ENCODE data around the gene AGTR1.
A peak's percentile ranks its signal among the peaks of the same experiment; 100 is the strongest.

AGTR1 gene

GRCh38 chr3:148697306-148698189 lies at the start of gene AGTR1:
Gene AGTR1 (plus strand): TSS chr3:148697903. CDS start chr3:148741036, 43,133 bp downstream.
- peak within 1 kb of the TSS; percentile 54 for H3K9ac ChIP-seq (ENCODE audit: low read length)
- H3K27me3 ChIP-seq (ENCODE audit: control insufficient read depth, insufficient read depth, low read length): no peaks in the 10 kb centered on the region
- H3K36me3 ChIP-seq (ENCODE audit: control insufficient read depth, insufficient read depth, low read length): no peaks in the 10 kb centered on the region
- peak within 1 kb of the TSS; percentile 74 for H3K4me3 ChIP-seq (ENCODE audit: low read length)
- peak within 1 kb of the TSS; percentile 81 for H3K27ac ChIP-seq (ENCODE audit: low read depth, low read length)
- peaks cover 3% of the 10 kb centered on the region for H3K4me1 ChIP-seq (ENCODE audit: control insufficient read depth, insufficient read depth, low read length)

GRCh38 chr3:148648685-148649352 lies 48.9 kb upstream of the AGTR1 start:
- no peaks in the 10 kb centered on the region for H3K36me3 ChIP-seq (ENCODE audit: control insufficient read depth, insufficient read depth, low read length)
- no peaks in the 10 kb centered on the region for H3K27me3 ChIP-seq (ENCODE audit: control insufficient read depth, insufficient read depth, low read length)
- no peak overlapping the region for H3K9ac ChIP-seq (ENCODE audit: low read length)
- H3K4me3 ChIP-seq (ENCODE audit: low read length): no peak overlapping the region
- no peak overlapping the region for H3K27ac ChIP-seq (ENCODE audit: low read depth, low read length)
- no peaks in the 10 kb centered on the region for H3K4me1 ChIP-seq (ENCODE audit: control insufficient read depth, insufficient read depth, low read length)

- no peaks in the 10 kb centered on the region for H3K27me3 ChIP-seq (ENCODE audit: control insufficient read depth, insufficient read depth, low read length)
- no peaks in the 10 kb centered on the region for H3K4me1 ChIP-seq (ENCODE audit: control insufficient read depth, insufficient read depth, low read length)
- H3K27ac ChIP-seq (ENCODE audit: low read depth, low read length): no peak overlapping the region
- H3K4me3 ChIP-seq (ENCODE audit: low read length): no peak overlapping the region
- H3K9ac ChIP-seq (ENCODE audit: low read length): no peak overlapping the region
- no peaks in the 10 kb centered on the region for H3K36me3 ChIP-seq (ENCODE audit: control insufficient read depth, insufficient read depth, low read length)
These were observed 46.2 kb upstream of the AGTR1 start for GRCh38 chr3:148651549-148651948.

GRCh38 chr3:148654433-148654832 lies 43.3 kb upstream of the AGTR1 start:
- H3K9ac ChIP-seq (ENCODE audit: low read length): no peak overlapping the region
- no peaks in the 10 kb centered on the region for H3K36me3 ChIP-seq (ENCODE audit: control insufficient read depth, insufficient read depth, low read length)
- no peak overlapping the region for H3K4me3 ChIP-seq (ENCODE audit: low read length)
- peaks cover 1% of the 10 kb centered on the region for H3K4me1 ChIP-seq (ENCODE audit: control insufficient read depth, insufficient read depth, low read length)
- H3K27ac ChIP-seq (ENCODE audit: low read depth, low read length): no peak overlapping the region
- no peaks in the 10 kb centered on the region for H3K27me3 ChIP-seq (ENCODE audit: control insufficient read depth, insufficient read depth, low read length)

- Histone ChIP-seq H3K9ac (ENCODE audit: low read length) (no peak overlapping the region), H3K4me3 (ENCODE audit: low read length) (no peak overlapping the region), H3K36me3 (ENCODE audit: control insufficient read depth, insufficient read depth, low read length) (no peaks in the 10 kb centered on the region), H3K27ac (ENCODE audit: low read depth, low read length) (no peak overlapping the region), H3K4me1 (ENCODE audit: control insufficient read depth, insufficient read depth, low read length) (peaks cover 2% of the 10 kb centered on the region), H3K27me3 (ENCODE audit: control insufficient read depth, insufficient read depth, low read length) (no peaks in the 10 kb centered on the region)
These were observed 40.2 kb upstream of the AGTR1 start for GRCh38 chr3:148657470-148657869.

- Histone ChIP-seq H3K27ac (ENCODE audit: low read depth, low read length) (no peak overlapping the region), H3K36me3 (ENCODE audit: control insufficient read depth, insufficient read depth, low read length) (no peaks in the 10 kb centered on the region), H3K4me1 (ENCODE audit: control insufficient read depth, insufficient read depth, low read length) (peaks cover 2% of the 10 kb centered on the region), H3K27me3 (ENCODE audit: control insufficient read depth, insufficient read depth, low read length) (no peaks in the 10 kb centered on the region), H3K9ac (ENCODE audit: low read length) (no peak overlapping the region), H3K4me3 (ENCODE audit: low read length) (no peak overlapping the region)
These were observed 38.2 kb upstream of the AGTR1 start for GRCh38 chr3:148659512-148659911.

GRCh38 chr3:148680289-148680688 lies 17.4 kb upstream of the AGTR1 start:
- Histone ChIP-seq H3K27me3 (ENCODE audit: control insufficient read depth, insufficient read depth, low read length) (no peaks in the 10 kb centered on the region), H3K4me1 (ENCODE audit: control insufficient read depth, insufficient read depth, low read length) (no peaks in the 10 kb centered on the region), H3K4me3 (ENCODE audit: low read length) (no peak overlapping the region), H3K27ac (ENCODE audit: low read depth, low read length) (no peak overlapping the region), H3K36me3 (ENCODE audit: control insufficient read depth, insufficient read depth, low read length) (no peaks in the 10 kb centered on the region), H3K9ac (ENCODE audit: low read length) (no peak overlapping the region)

GRCh38 chr3:148681080-148681479 lies 16.6 kb upstream of the AGTR1 start:
- no peaks in the 10 kb centered on the region for H3K27me3 ChIP-seq (ENCODE audit: control insufficient read depth, insufficient read depth, low read length)
- H3K4me3 ChIP-seq (ENCODE audit: low read length): no peak overlapping the region
- no peaks in the 10 kb centered on the region for H3K4me1 ChIP-seq (ENCODE audit: control insufficient read depth, insufficient read depth, low read length)
- no peaks in the 10 kb centered on the region for H3K36me3 ChIP-seq (ENCODE audit: control insufficient read depth, insufficient read depth, low read length)
- H3K27ac ChIP-seq (ENCODE audit: low read depth, low read length): no peak overlapping the region
- no peak overlapping the region for H3K9ac ChIP-seq (ENCODE audit: low read length)

GRCh38 chr3:148682997-148683396 lies 14.7 kb upstream of the AGTR1 start:
- Histone ChIP-seq H3K27me3 (ENCODE audit: control insufficient read depth, insufficient read depth, low read length) (no peaks in the 10 kb centered on the region), H3K4me3 (ENCODE audit: low read length) (no peak overlapping the region), H3K9ac (ENCODE audit: low read length) (no peak overlapping the region), H3K4me1 (ENCODE audit: control insufficient read depth, insufficient read depth, low read length) (no peaks in the 10 kb centered on the region), H3K27ac (ENCODE audit: low read depth, low read length) (no peak overlapping the region), H3K36me3 (ENCODE audit: control insufficient read depth, insufficient read depth, low read length) (no peaks in the 10 kb centered on the region)

- H3K36me3 ChIP-seq (ENCODE audit: control insufficient read depth, insufficient read depth, low read length): no peaks in the 10 kb centered on the region
- H3K9ac ChIP-seq (ENCODE audit: low read length): no peak overlapping the region
- H3K27ac ChIP-seq (ENCODE audit: low read depth, low read length): no peak overlapping the region
- no peaks in the 10 kb centered on the region for H3K4me1 ChIP-seq (ENCODE audit: control insufficient read depth, insufficient read depth, low read length)
- no peak overlapping the region for H3K4me3 ChIP-seq (ENCODE audit: low read length)
- no peaks in the 10 kb centered on the region for H3K27me3 ChIP-seq (ENCODE audit: control insufficient read depth, insufficient read depth, low read length)
These were observed 3.6 kb upstream of the AGTR1 start for GRCh38 chr3:148694116-148694515.

- Histone ChIP-seq H3K4me1 (ENCODE audit: control insufficient read depth, insufficient read depth, low read length) (peaks cover 3% of the 10 kb centered on the region), H3K36me3 (ENCODE audit: control insufficient read depth, insufficient read depth, low read length) (no peaks in the 10 kb centered on the region), H3K27ac (ENCODE audit: low read depth, low read length) (peak overlapping the region; percentile 81), H3K9ac (ENCODE audit: low read length) (peak overlapping the region; percentile 54), H3K4me3 (ENCODE audit: low read length) (peak overlapping the region; percentile 74), H3K27me3 (ENCODE audit: control insufficient read depth, insufficient read depth, low read length) (no peaks in the 10 kb centered on the region)
These were observed 597 bp downstream of the AGTR1 start for GRCh38 chr3:148698190-148698810.

- Histone ChIP-seq H3K27me3 (ENCODE audit: control insufficient read depth, insufficient read depth, low read length) (no peaks in the 10 kb centered on the region), H3K4me1 (ENCODE audit: control insufficient read depth, insufficient read depth, low read length) (peaks cover 18% of the 10 kb centered on the region), H3K27ac (ENCODE audit: low read depth, low read length) (no peak overlapping the region), H3K9ac (ENCODE audit: low read length) (no peak overlapping the region), H3K36me3 (ENCODE audit: control insufficient read depth, insufficient read depth, low read length) (no peaks in the 10 kb centered on the region), H3K4me3 (ENCODE audit: low read length) (no peak overlapping the region)
These were observed 7.6 kb downstream of the AGTR1 start for GRCh38 chr3:148705314-148705713.
